ENCODE results near the gene WIPF2. TPM values are rescaled to one million over a fixed set of nuclear protein-coding genes. Genes with fewer than 3 reads are reported as not detected.
"Not testable (repeated sequence)": the region's sequence is repeated elsewhere in the genome, so short reads cannot be mapped to it uniquely, and the experiment has no call there.

Gene WIPF2
- total RNA-seq, 1 donor from 2014 or later: 38.3 TPM

DNA sequence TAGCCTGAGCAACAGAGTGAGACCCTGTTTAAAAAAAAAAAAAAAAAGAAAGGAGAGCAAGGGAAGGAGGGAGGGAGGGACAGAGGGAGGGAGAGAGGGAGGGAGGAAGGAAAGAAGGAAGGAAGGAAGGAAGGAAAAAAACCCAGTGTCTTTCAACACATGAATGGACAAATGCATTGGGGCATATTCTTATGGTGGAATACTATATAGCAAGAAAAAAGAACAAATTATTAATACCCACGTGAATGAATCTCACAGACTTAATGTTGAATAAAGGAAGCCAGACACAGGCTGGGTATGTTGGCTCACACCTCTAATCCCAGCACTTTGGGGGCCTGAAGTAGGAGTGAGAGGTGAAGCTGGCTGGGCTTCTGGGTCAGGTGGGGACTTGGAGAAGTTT, 21.6 kb upstream of the WIPF2 start:
- peaks cover 10% of the 10 kb centered on the region for H3K4me1 ChIP-seq
- ATAC-seq: no peak
- no peaks in the 10 kb centered on the region for H3K36me3 ChIP-seq
- intact Hi-C loops (cut with DNase I): no loop called here
- no peak overlapping the region for H3K27ac ChIP-seq
- no peak for DNase-seq
- no peaks in the 10 kb centered on the region for H3K27me3 ChIP-seq
- no peak overlapping the region for H3K4me3 ChIP-seq
- no peaks in the 10 kb centered on the region for H3K9me3 ChIP-seq
- TF ChIP-seq, protein P1, sequence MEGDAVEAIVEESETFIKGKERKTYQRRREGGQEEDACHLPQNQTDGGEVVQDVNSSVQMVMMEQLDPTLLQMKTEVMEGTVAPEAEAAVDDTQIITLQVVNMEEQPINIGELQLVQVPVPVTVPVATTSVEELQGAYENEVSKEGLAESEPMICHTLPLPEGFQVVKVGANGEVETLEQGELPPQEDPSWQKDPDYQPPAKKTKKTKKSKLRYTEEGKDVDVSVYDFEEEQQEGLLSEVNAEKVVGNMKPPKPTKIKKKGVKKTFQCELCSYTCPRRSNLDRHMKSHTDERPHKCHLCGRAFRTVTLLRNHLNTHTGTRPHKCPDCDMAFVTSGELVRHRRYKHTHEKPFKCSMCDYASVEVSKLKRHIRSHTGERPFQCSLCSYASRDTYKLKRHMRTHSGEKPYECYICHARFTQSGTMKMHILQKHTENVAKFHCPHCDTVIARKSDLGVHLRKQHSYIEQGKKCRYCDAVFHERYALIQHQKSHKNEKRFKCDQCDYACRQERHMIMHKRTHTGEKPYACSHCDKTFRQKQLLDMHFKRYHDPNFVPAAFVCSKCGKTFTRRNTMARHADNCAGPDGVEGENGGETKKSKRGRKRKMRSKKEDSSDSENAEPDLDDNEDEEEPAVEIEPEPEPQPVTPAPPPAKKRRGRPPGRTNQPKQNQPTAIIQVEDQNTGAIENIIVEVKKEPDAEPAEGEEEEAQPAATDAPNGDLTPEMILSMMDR (IDR thresholded peaks at IDR 0.05): no peak

DNA sequence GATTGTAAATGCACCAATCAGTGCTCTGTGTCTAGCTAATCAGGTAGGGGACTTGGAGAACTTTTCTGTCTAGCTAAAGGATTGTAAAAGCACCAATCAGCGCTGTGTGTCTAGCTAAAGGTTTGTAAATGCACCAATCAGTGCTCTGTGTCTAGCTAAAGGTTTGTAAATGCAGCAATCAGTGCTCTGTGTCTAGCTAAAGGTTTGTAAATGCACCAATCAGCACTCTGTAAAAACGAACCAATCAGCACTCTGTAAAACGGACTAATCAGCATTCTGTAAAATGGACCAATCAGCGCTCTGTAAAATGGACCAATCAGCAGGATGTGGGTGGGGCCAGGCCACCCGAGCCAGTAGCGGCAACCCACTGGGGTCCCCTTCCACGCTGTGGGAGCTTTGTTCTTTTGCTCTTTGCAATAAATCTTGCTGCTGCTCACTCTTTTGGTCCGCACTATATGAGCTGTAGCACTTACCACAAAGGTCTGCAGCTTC, 21.1 kb upstream of the WIPF2 start:
- H3K27me3 ChIP-seq; H3K36me3 ChIP-seq; DNase-seq; H3K9me3 ChIP-seq; H3K4me3 ChIP-seq; ATAC-seq; intact Hi-C loops (cut with DNase I); H3K27ac ChIP-seq: not testable (repeated sequence)
- peaks cover 10% of the 10 kb centered on the region for H3K4me1 ChIP-seq

DNA sequence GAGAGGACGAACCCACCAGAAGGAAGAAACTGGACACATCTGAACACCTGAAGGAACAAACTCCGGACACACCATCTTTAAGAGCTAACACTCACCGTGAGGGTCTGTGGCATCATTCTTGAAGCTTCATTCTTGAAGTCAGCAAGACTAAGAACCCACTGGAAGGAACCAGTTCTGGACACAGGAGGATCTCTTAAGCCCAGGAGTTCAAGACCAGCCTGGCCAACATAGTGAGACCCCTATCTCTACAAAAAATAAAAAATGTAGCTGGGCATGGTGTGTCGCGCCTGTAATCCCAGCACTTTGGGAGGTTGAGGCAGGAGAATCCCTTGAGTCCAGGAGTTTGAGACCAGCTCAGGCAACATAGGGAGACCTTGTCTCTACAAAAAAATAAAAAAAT, 20.5 kb upstream of the WIPF2 start:
- intact Hi-C loops (cut with DNase I): no loop called here
- Histone ChIP-seq H3K27me3 (no peaks in the 10 kb centered on the region), H3K27ac (no peak overlapping the region), H3K9me3 (no peaks in the 10 kb centered on the region), H3K4me3 (no peak overlapping the region), H3K36me3 (no peaks in the 10 kb centered on the region), H3K4me1 (peaks cover 10% of the 10 kb centered on the region)
- ATAC-seq: no peak
- TF ChIP-seq, protein P1 (IDR thresholded peaks at IDR 0.05): no peak
- DNase-seq: no peak

DNA sequence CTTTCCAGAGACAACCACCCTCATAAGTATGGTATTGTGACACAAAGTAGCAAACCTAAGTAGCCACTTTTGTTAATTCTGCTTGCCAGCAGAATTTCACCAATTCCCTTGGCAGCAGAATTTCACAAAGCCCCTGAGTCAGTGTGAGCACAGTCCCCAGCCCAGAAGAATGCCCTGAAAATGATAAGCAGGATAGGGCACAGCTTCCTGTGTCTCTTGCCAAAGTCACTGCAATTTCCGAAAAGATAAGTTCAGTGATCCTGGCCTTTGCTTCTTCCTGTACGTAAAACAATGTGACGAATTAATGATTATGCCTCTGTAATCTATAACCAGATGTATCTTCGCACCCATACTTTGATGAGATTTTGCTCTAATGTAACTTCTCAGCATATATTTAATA, 16.0 kb upstream of the WIPF2 start:
- Histone ChIP-seq H3K9me3 (no peaks in the 10 kb centered on the region), H3K27ac (peak overlapping the region; percentile 59), H3K4me1 (peaks cover 10% of the 10 kb centered on the region), H3K36me3 (no peaks in the 10 kb centered on the region), H3K4me3 (no peak overlapping the region), H3K27me3 (no peaks in the 10 kb centered on the region)
- DNase-seq (no peak), ATAC-seq (peak; percentile 31)
- intact Hi-C loops (cut with DNase I): loop anchor here (10.0 kb wide), 1 partner anchor 92 kb away; no protein-coding TSS in a partner anchor
- TF ChIP-seq, protein P1 (IDR thresholded peaks at IDR 0.05): no peak

DNA sequence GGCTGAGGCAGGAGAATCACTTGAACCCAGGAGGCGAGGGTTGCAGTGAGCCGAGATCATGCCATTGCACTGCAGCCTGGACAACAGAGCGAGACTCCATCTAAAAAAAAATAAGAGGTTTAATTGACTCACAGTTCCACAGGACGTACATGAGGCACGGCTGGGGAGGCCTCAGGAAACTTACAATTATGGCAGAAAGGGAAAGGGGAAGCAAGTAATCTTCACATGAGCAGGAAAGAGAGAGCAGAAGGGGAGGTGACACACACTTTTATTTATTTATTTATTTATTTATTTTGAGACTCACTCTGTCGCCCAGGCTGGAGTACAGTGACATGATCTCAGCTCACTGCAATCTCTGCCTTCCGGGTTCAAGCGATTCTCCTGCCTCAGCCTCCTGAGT, 12.9 kb upstream of the WIPF2 start:
- not testable (repeated sequence) for H3K27ac ChIP-seq, H3K9me3 ChIP-seq, ATAC-seq, H3K4me3 ChIP-seq, DNase-seq, H3K27me3 ChIP-seq, H3K36me3 ChIP-seq
- intact Hi-C loops (cut with DNase I): loop anchor here (10.0 kb wide), 1 partner anchor 89 kb away; no protein-coding TSS in a partner anchor
- H3K4me1 ChIP-seq: peaks cover 10% of the 10 kb centered on the region

DNA sequence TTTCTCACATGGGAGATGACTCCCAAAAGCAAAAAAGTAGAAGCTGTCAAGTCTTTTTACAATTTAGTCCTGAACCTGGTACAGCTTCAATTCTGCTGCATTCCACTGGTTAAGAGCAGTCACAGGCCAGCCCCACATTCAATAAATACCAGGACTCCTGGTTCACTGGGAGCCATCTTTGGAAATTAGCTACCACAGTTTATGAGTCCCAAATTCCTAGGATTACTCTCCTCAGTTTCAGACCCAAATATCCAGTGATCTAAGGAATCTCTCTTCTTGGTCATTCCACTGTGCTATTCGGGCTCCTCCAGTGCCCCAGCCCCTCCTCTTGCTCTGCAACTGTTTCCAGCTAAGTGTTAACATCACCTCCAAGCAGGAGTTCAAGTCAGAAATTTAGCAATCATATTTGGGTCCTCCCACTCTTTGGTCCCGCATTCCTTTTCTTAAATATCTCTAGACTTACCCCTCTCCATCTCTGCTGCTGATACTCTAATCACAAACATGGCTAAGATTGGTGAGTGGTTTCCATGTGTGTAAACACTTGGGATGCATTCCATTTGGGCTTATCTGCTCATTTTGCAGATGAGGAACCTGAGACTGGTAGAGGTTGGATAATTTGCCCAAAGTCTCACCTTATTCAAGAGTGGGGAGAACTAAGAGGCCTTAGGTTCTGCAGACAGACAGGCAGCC, 9.6 kb upstream of the WIPF2 start:
- TF ChIP-seq, protein P1 (IDR thresholded peaks at IDR 0.05): no peak
- H3K27ac ChIP-seq: no peak overlapping the region
- H3K4me3 ChIP-seq: no peak overlapping the region
- intact Hi-C loops (cut with DNase I): loop anchor here (10.0 kb wide), 1 partner anchor 85 kb away; no protein-coding TSS in a partner anchor
- DNase-seq (no peak), ATAC-seq (peak; percentile 25)
- H3K36me3 ChIP-seq: no peaks in the 10 kb centered on the region
- no peaks in the 10 kb centered on the region for H3K4me1 ChIP-seq
- no peaks in the 10 kb centered on the region for H3K27me3 ChIP-seq
- no peaks in the 10 kb centered on the region for H3K9me3 ChIP-seq

DNA sequence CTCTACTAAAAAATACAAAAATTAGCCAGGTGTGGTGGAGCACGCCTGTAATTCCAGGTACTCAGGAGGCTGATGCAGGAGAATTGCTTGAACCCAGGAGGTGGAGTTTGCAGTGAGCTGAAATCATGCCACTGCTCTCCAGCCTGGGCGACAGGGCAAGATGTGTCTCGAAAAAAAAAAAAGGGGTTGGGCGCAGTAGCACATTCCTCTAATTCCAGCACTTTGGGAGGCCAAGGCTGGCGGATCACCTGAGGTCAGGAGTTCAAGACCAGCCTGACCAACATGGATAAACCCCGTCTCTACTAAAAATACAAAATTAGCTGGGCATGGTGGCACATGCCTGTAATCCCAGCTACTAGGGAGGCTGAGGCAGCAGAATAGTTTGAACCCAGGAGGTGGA, 5.2 kb upstream of the WIPF2 start:
- H3K27ac ChIP-seq; H3K36me3 ChIP-seq; H3K4me1 ChIP-seq; H3K27me3 ChIP-seq; ATAC-seq; DNase-seq; H3K4me3 ChIP-seq; intact Hi-C loops (cut with DNase I); H3K9me3 ChIP-seq: not testable (repeated sequence)
